ENCODE measurements around the gene RTN4.

Gene RTN4

GRCh38 chr2:55035716-55036115, 14.5 kb downstream of the RTN4 start:
- DNase-seq: no peak

GRCh38 chr2:55033921-55034320, 16.3 kb downstream of the RTN4 start:
- DNase-seq: no peak

DNA sequence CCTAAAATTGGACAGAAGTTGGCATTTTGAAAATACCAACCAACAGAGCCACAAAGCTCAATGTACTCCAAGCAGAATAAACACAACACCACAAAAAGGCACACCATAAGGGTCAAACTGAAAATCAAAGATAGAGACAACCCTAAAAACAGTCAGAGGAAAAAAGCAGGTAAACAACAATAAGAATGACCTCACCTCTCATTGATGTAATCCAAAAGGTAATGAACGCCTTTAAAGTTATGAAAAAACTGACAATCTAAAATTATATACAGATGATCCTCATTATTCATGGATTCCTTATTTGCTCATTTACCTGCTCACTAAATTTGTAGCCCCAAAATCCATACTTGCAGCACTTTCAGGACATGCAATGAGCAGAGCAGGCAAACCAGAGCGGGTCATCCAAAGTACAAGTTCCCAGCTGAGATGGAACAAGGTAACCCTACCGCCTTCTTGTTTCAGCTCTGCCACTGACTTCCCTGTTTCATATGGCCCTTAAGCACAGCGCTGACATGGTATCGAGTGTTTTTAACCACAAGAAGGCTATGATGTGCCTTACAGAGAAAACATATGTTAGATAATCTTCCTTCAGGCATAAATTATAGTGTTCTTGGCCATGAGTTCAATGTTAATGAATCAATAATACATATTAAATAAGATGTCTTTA, 17.0 kb downstream of the RTN4 start:
- no peak for DNase-seq

DNA sequence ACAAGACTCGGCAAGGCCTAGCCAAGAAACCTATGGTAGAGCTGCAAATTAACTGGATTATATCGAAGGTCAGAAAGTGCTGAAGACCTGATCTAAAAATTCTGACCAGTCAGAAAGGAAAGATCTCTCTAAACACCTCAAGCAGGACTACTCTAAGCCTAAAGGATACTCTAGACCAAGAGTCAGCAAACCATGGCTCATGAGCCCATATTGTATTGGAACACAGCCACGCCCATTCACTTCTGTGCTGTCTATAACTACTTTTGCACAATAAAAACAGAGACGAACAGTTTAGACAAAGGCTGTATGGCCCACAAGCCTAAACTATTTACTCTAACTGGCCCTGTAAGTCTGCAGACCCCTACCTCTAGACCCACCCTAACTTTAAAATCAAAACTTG, 18.7 kb downstream of the RTN4 start:
- no peak for DNase-seq

- no peak for DNase-seq
These were observed 19.5 kb downstream of the RTN4 start for GRCh38 chr2:55030766-55031165.

GRCh38 chr2:55029098-55029497, 21.2 kb downstream of the RTN4 start:
- no peak for DNase-seq

GRCh38 chr2:55027226-55027625, 23.0 kb downstream of the RTN4 start:
- DNase-seq: no peak

- DNase-seq: no peak
These were observed 24.0 kb downstream of the RTN4 start for GRCh38 chr2:55026202-55026601.

DNA sequence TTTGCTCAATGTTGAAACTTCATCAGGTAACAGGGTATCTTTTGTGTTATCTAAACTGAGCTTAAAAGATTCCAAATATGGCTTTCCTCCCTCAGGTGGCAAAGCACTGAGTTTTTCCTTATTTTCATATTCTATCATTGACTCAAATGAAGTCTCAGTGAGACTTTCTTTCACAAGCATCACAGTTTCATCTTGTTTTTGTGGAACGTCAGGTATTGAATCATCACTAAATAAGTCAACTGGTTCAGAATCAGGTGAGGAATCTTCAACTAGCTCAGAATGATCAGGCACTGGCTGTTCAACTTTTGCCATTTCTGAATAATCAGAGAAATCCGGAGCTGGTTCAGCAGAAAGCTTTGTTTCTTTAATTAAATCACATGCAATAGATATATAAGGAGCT, 24.6 kb downstream of the RTN4 start:
- DNase-seq: no peak

DNA sequence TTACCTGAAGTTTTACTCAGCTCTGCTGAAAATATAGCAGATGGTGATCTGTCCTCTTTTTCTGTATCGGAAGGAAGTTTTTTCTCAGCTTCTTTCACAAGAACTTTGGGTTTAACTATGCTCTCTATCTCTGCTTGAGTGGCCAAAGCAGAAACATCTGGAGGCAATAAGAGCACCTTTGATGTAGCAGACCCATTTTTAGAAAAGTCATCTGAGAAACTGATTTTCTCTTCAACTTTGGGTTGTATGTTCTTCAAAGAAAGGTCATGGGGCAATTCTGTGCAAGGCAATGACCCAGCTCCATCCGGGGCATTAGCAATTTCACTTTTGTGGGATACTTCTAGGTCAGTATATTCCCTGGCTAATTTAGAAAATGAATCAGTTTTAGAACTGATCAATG, 25.2 kb downstream of the RTN4 start:
- no peak for DNase-seq

- DNase-seq: no peak
These were observed 27.8 kb downstream of the RTN4 start for GRCh38 chr2:55022476-55022875.

- no peak for DNase-seq
These were observed 30.6 kb downstream of the RTN4 start for GRCh38 chr2:55019526-55020258.

DNA sequence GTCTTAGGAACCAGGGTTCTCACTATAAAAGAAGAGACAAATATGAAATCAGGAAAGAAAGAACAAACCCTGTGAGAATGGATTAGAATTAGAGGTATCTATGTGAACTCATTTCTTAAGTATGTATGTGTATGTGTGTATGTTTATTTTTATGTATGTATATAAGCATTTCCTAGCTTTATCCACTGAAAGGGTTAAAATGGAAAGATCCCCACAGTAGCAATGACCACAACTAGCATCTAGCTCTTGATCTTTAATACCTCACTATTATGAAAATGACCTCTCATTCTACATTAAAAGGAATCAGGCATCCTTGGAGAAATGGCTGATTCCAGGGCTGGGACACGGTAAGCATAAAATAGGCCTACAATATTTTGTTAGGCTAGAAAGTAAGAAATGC, 31.6 kb downstream of the RTN4 start:
- DNase-seq: no peak

- no peak for DNase-seq
These were observed 32.4 kb downstream of the RTN4 start for GRCh38 chr2:55017880-55018279.

DNA sequence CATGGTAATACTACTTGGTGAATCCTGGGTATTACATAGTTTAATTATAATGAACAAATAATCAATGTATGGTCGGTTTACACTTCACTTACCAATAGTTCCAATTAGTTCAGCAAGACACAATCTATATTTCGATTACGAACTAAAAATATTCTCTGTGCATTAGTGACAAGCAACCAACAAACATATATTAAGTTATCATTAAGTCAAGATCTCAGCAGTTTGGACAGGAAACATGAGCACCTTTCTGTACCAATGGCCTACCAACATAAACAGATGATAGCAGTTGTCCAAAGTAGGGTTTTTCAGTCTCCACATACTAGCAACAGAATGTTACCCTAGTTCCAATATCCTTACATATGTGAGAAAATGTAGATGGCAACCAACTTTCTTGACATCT, 32.8 kb downstream of the RTN4 start:
- DNase-seq: no peak

DNA sequence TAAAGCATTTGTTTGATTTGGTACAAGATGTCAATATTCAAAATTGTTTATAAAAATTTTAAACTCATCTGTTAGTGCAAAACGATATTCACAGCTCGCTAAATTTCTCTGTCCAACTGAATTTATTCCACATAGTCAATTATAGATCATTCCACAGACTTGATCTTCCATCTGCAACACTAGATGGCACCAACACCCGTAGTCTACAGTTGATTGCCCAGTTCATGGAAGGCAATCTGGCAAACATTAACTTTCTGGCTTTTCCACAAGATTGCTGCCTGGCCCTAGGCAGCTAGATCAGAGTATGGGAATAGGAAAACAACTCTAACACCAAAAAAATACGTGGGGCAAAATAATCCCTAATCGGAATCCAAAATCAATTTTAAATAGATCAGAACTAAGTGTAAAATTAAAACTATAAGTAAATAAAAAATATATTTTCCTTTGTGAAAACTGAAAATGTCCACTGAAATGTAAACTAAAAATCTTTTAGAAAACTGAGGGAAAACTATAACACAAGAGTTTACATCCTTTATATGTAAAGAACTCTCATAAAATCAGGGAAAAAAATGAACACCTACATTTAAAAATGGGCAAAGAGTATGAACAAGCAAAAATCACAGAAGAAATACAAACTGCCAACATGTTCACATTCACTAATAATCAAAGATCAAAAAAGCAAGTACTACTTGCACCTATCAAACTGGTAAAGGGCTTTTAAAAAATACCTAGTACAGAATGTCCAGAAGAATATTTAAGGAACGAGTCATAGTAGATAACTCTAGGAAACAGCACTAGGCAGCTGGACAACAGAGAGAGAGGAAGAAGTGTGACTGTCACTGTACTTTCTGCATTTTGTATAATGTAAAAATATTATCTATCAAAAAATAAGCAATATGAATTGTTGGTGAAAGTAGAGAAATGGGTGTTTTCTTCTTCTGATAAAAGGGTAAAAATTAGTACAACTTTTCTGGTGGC, 35.0 kb downstream of the RTN4 start:
- peak; percentile 33 for DNase-seq

DNA sequence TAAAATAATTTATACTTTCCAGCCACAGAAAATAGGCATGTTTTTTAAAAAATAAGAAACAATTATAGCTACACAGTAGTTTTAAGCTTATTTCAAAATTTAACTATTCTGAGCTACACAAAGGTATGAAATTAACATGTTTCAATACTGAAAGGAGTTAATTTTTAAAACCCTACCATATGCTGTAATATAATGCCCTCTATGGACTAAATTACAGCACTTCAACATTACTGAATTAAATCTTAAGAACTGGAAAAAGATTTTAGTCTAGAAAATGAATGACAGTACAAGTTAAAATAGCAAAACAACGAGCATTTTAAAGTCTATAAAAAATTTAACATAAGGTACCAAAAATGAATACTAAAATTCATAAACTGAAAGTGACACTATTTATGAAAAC, 36.3 kb downstream of the RTN4 start:
- DNase-seq: no peak

DNA sequence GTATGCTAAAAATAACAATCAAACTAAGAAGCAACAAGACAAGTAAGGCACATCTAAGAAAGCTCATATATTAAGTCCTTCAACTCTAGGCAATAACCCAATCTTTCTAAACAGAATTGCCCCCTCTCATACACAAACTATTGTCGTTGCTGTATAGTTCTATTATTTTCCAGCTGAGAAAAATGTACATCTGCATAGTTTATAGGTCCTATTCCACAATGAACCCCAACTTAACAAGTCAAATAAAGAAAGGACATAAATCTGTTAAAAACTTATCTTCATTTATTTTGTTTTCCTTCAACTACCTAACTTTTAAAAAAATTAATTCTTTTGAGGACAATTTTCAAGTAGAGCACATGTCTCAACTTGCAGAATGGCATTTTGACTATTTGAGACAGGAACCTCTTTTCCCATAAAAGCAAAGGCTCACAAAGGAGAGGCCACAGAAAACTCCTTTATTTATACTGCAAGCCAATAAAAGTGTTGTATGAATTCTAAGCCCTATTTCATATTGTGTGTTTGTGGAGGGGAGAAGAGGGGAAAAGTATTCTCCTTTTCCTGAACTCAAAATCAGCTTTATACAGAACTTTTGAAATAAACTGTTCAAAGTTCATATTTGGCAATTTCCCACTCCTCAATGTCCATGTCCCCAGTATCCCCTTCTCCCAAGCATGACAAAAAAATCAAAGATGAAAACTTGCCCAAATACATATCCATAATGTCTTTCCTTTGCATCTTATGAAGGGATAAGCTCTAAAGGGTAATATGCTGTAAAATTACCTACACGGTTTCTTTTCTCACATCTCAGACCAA, 37.4 kb downstream of the RTN4 start:
- no peak for DNase-seq

DNA sequence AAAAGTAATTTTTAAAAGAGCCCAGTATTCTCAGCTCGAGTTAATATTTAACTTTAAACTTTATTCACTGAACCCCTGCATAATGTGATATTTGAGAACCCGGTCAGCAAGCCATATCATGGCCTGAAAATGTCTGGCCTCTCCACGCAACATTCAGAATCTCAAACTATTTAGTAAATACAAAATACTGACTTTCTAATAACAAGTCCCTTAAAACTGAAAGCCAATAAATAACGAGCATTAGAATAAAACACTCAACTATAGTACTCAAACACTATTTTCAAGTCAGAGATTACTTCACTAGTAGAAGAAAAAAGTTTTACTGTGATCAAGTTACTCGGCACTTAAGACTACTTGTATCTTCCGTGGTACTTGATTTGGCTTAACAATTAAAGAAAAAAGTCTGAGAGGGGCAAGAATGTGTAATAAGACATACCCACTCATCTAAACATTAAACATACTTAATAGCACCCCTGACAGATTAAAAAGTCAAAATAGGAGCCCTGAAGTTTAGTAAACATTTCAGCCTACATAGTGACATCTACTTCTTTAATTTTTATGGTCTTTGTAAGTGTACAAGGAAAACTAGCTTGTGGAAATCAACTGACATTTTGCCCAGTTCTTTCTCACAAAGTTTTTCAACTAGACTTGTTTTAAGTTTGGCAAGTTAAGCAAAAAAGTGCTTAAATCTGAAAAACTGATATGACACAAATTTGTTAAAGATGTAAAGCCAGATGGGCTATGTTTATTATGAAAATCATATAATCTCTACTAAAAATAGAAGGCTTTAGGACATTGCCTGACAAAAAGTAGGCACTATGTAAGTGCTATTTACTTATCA, 38.2 kb downstream of the RTN4 start:
- no peak for DNase-seq

- DNase-seq: no peak
These were observed 39.3 kb downstream of the RTN4 start for GRCh38 chr2:55010915-55011314.

GRCh38 chr2:55010149-55010591, 40.1 kb downstream of the RTN4 start:
- peak; percentile 38 for DNase-seq

Data from right hindlimb (tissue), 1 donor.